GM23338 (cell line): ENCODE data around the gene BMX. TPM values are rescaled to one million over a fixed set of nuclear protein-coding genes. Genes with fewer than 3 reads are reported as not detected.

ENCODE experiments used
- ATAC-seq: fragments of 200-7000 bp; cut with Tn5 transposase; 3 replicates; pipeline ENCODE4 v1.9.1; 2020
- DNase-seq: peaks from one replicate; pipeline ENCODE4 v3.0.0-alpha.2; 2015; ENCODE audit warnings: low spot score
- H2AFZ ChIP-seq: fragments of 200-600 bp; sonication (generic); 2 replicates; pipeline ENCODE4 v1.8.0; 2016; ENCODE audit warnings: antibody characterized with exemption, mild to moderate bottlenecking, moderate library complexity
- H3F3A ChIP-seq: fragments of 200-600 bp; sonication (generic); replicated peaks from 2 replicates; pipeline ENCODE4 v1.8.0; 2017; ENCODE audit warnings: antibody characterized with exemption, mixed run types, low read depth
- H3K27ac ChIP-seq: fragments of 200-600 bp; sonication (generic); 2 replicates; pipeline ENCODE4 v1.6.1; 2016; ENCODE audit warnings: low read depth
- H3K27me3 ChIP-seq: fragments of 200-600 bp; sonication (generic); 2 replicates; pipeline ENCODE4 v1.8.0; 2016; ENCODE audit warnings: mild to moderate bottlenecking, mixed run types, moderate library complexity; ENCODE audit not compliant: insufficient read depth
- H3K36me3 ChIP-seq: fragments of 200-600 bp; sonication (generic); 2 replicates; pipeline ENCODE4 v1.8.0; 2016; ENCODE audit warnings: mild to moderate bottlenecking; ENCODE audit not compliant: insufficient read depth
- H3K4me1 ChIP-seq: fragments of 200-600 bp; sonication (generic); 2 replicates; pipeline ENCODE4 v1.8.0; 2016; ENCODE audit warnings: mild to moderate bottlenecking, moderate library complexity; ENCODE audit not compliant: insufficient read depth
- H3K4me2 ChIP-seq: fragments of 200-600 bp; sonication (generic); 2 replicates; pipeline ENCODE4 v1.7.1; 2017; ENCODE audit warnings: mixed run types
- H3K4me3 ChIP-seq: fragments of 200-600 bp; sonication (generic); 2 replicates; pipeline ENCODE4 v1.6.1; 2016; ENCODE audit warnings: mixed run types
- H3K79me2 ChIP-seq: fragments of 200-600 bp; sonication (generic); replicated peaks from 2 replicates; pipeline ENCODE4 v1.8.0; 2017; ENCODE audit warnings: mild to moderate bottlenecking; ENCODE audit not compliant: insufficient read depth
- H3K9me2 ChIP-seq: fragments of 200-600 bp; sonication (generic); 2 replicates; pipeline ENCODE4 v1.8.0; 2017; ENCODE audit not compliant: insufficient read depth
- H4K20me1 ChIP-seq: fragments of 200-600 bp; sonication (generic); replicated peaks from 2 replicates; pipeline ENCODE4 v1.8.0; 2017; ENCODE audit warnings: mild to moderate bottlenecking; ENCODE audit not compliant: insufficient read depth
- H3K27ac Mint-ChIP-seq: 2 replicates; pipeline ENCODE4 v1.8.0; 2020; ENCODE audit warnings: inconsistent platforms, mild to moderate bottlenecking, moderate library complexity, mixed read lengths
- H3K27me3 Mint-ChIP-seq: 3 replicates; pipeline ENCODE4 v1.8.0; 2022; ENCODE audit warnings: low read depth, mild to moderate bottlenecking, moderate library complexity, mixed read lengths, inconsistent platforms; ENCODE audit not compliant: insufficient read depth, poor library complexity
- H3K36me3 Mint-ChIP-seq: 3 replicates; pipeline ENCODE4 v1.8.0; 2021; ENCODE audit warnings: low read depth, mild to moderate bottlenecking, inconsistent platforms, moderate library complexity, mixed read lengths
- H3K4me1 Mint-ChIP-seq: 3 replicates; pipeline ENCODE4 v1.8.0; 2020; ENCODE audit warnings: mild to moderate bottlenecking, inconsistent platforms, mixed read lengths
- H3K4me3 Mint-ChIP-seq: 3 replicates; pipeline ENCODE4 v1.8.0; 2021; ENCODE audit warnings: moderate library complexity, mild to moderate bottlenecking, inconsistent platforms, mixed read lengths
- H3K9me3 Mint-ChIP-seq: 3 replicates; pipeline ENCODE4 v1.8.0; 2020; ENCODE audit warnings: moderate library complexity, mild to moderate bottlenecking, inconsistent platforms, mixed read lengths
- CTCF ChIP-seq, 2 experiments: fragments of 200-600 bp in 1 of 2; sonication (generic) in 1 of 2; conservative IDR thresholded peaks; 2 replicates each; pipeline versions ENCODE4 v1.5.1 to v1.6.1; 2016 to 2017; ENCODE audit warnings: antibody characterized with exemption in 2 of 2, low read depth in 2 of 2, mild to moderate bottlenecking in 2 of 2, moderate library complexity in 1 of 2
- ETS1 ChIP-seq: IDR thresholded peaks from 2 replicates; pipeline ENCODE4 v1.6.1; 2016; ENCODE audit warnings: antibody characterized with exemption
- EZH2 ChIP-seq: fragments of 200-600 bp; sonication (generic); IDR thresholded peaks from one replicate; pipeline ENCODE4 v1.8.0; 2017; ENCODE audit warnings: antibody characterized with exemption, mild to moderate bottlenecking, low read depth; ENCODE audit not compliant: unreplicated experiment
- EZH2phosphoT487 ChIP-seq: fragments of 200-600 bp; sonication (generic); IDR thresholded peaks from one replicate; pipeline ENCODE4 v1.8.1; 2018; ENCODE audit warnings: antibody characterized with exemption; ENCODE audit not compliant: unreplicated experiment
- JUNB ChIP-seq: IDR thresholded peaks from one replicate; pipeline ENCODE4 v1.6.1; 2016; ENCODE audit warnings: antibody characterized with exemption; ENCODE audit not compliant: unreplicated experiment
- NANOG ChIP-seq: IDR thresholded peaks from 2 replicates; pipeline ENCODE4 v1.6.1; 2016; ENCODE audit warnings: antibody characterized with exemption, borderline replicate concordance
- POLR2AphosphoS5 ChIP-seq: IDR thresholded peaks from 2 replicates; pipeline ENCODE4 v1.6.1; 2016; ENCODE audit warnings: antibody characterized with exemption, low read depth
- REST ChIP-seq: IDR thresholded peaks from one replicate; pipeline ENCODE4 v1.6.1; 2018; ENCODE audit warnings: antibody characterized with exemption; ENCODE audit not compliant: unreplicated experiment
- STAT1 ChIP-seq: IDR thresholded peaks from one replicate; pipeline ENCODE4 v1.6.1; 2016; ENCODE audit warnings: antibody characterized with exemption; ENCODE audit not compliant: unreplicated experiment
- ZNF114 ChIP-seq: fragments of 250-450 bp; sonication (Bioruptor Pico); IDR thresholded peaks from 2 replicates; pipeline ENCODE4 v1.5.0; 2020; ENCODE audit warnings: mild to moderate bottlenecking, moderate library complexity
- ZNF331 ChIP-seq: fragments of 250-450 bp; sonication (Bioruptor Pico); IDR thresholded peaks from 2 replicates; pipeline ENCODE4 v1.5.0; 2020; ENCODE audit warnings: low read depth, mild to moderate bottlenecking, moderate library complexity
- polyA plus RNA-seq: library from polyadenylated mRNA; unstranded; fragments of >200 nt; fragmentation: Nextera tagmentation; extraction: Ambion mirVana; gene quantifications from 2 replicates; pipeline ENCODE4 v1.2.1, GENCODE V29; 2016
- total RNA-seq: library from RNA; depleted of rRNA; stranded (reverse); fragments of >200 nt; shearing (Covaris generic); gene quantifications from 2 replicates; pipeline ENCODE4 v1.2.3, GENCODE V29; 2014

Gene BMX
- total and polyA plus RNA-seq, 2 experiments from 2014 or later = not detected

GRCh38 chrX:15549189-15550012 lies 48.8 kb downstream of the BMX start (continued):
- TF ChIP-seq REST (no peak), NANOG (no peak), ZNF331 (CRISPR knock-in tag) (no peak), EZH2 (no peak), ZNF114 (CRISPR knock-in tag) (no peak), ETS1 (no peak), CTCF (conservative IDR thresholded peaks at IDR 0.05; ENCODE audit: low read depth in 2 of 2) (no peak), EZH2phosphoT487 (no peak)

- no peaks in the 10 kb centered on the region for H3K27me3 ChIP-seq
- no peak overlapping the region for H3K4me3 ChIP-seq
- no peak for ATAC-seq
- TF ChIP-seq ZNF114 (CRISPR knock-in tag) = no peak
- TF ChIP-seq POLR2AphosphoS5 = no peak
- TF ChIP-seq EZH2 = no peak
- TF ChIP-seq EZH2phosphoT487 = no peak
- no peak for TF ChIP-seq NANOG
- no peak for TF ChIP-seq REST
- TF ChIP-seq JUNB = no peak
- no peak for TF ChIP-seq ETS1
- no peak for TF ChIP-seq CTCF (conservative IDR thresholded peaks at IDR 0.05; ENCODE audit: low read depth in 2 of 2)
- TF ChIP-seq STAT1 = no peak
Observed at GRCh38 chrX:15559227-15559626, 58.6 kb downstream of the BMX start.

More at GRCh38 chrX:15559227-15559626, 58.6 kb downstream of the BMX start:
- Histone ChIP-seq H3F3A (no peaks in the 10 kb centered on the region), H3K4me1 (no peaks in the 10 kb centered on the region), H4K20me1 (no peaks in the 10 kb centered on the region), H3K4me2 (no peak overlapping the region), H2AFZ (no peak overlapping the region), H3K79me2 (no peaks in the 10 kb centered on the region), H3K27ac (no peak overlapping the region), H3K36me3 (no peaks in the 10 kb centered on the region), H3K9me2 (no peaks in the 10 kb centered on the region)
- Mint-ChIP-seq H3K9me3 (no peaks in the 10 kb centered on the region), H3K36me3 (no peaks in the 10 kb centered on the region), H3K27me3 (no peaks in the 10 kb centered on the region), H3K27ac (no peak overlapping the region), H3K4me3 (no peak overlapping the region), H3K4me1 (no peaks in the 10 kb centered on the region)
- DNase-seq = no peak
